GM23338 (cell line): ENCODE data around the gene SRCIN1.

Experiments
- EZH2 ChIP-seq: fragments of 200-600 bp; sonication (generic); IDR thresholded peaks from one replicate; pipeline ENCODE4 v1.8.0; 2017; ENCODE audit warnings: antibody characterized with exemption, mild to moderate bottlenecking, low read depth; ENCODE audit not compliant: unreplicated experiment
- EZH2phosphoT487 ChIP-seq: fragments of 200-600 bp; sonication (generic); IDR thresholded peaks from one replicate; pipeline ENCODE4 v1.8.1; 2018; ENCODE audit warnings: antibody characterized with exemption; ENCODE audit not compliant: unreplicated experiment
- POLR2AphosphoS5 ChIP-seq: IDR thresholded peaks from 2 replicates; pipeline ENCODE4 v1.6.1; 2016; ENCODE audit warnings: antibody characterized with exemption, low read depth
- TF ChIP-seq, protein P1 (sequence below), 2 experiments: fragments of 200-600 bp in 1 of 2; sonication (generic) in 1 of 2; conservative IDR thresholded peaks; 2 replicates each; pipeline versions ENCODE4 v1.5.1 to v1.6.1; 2016 to 2017; ENCODE audit warnings: antibody characterized with exemption in 2 of 2, low read depth in 2 of 2, mild to moderate bottlenecking in 2 of 2, moderate library complexity in 1 of 2

DNA sequence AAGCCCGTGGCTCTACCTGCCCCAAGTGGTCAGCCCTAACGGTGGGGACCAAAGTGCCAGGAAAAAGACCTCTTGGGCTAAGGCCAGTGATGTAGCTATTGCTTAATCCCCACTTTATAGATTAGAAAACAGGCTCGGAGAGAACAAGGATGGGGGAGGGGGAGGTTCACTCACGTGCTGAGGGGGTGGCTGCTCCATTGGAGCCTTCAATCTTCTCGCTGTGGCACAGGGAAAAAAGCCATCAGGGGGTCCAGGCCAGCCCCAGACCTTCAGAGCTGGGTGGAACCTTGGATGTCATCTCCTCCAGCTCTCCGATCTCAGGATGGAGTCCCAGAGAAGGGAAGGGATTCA, 45.9 kb downstream of the SRCIN1 start:
- TF ChIP-seq POLR2AphosphoS5 (no peak), EZH2 (no peak), EZH2phosphoT487 (no peak)
- TF ChIP-seq, protein P1, sequence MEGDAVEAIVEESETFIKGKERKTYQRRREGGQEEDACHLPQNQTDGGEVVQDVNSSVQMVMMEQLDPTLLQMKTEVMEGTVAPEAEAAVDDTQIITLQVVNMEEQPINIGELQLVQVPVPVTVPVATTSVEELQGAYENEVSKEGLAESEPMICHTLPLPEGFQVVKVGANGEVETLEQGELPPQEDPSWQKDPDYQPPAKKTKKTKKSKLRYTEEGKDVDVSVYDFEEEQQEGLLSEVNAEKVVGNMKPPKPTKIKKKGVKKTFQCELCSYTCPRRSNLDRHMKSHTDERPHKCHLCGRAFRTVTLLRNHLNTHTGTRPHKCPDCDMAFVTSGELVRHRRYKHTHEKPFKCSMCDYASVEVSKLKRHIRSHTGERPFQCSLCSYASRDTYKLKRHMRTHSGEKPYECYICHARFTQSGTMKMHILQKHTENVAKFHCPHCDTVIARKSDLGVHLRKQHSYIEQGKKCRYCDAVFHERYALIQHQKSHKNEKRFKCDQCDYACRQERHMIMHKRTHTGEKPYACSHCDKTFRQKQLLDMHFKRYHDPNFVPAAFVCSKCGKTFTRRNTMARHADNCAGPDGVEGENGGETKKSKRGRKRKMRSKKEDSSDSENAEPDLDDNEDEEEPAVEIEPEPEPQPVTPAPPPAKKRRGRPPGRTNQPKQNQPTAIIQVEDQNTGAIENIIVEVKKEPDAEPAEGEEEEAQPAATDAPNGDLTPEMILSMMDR (conservative IDR thresholded peaks at IDR 0.05; ENCODE audit: low read depth in 2 of 2): no peak
